Hair follicle dermal papilla cell (primary cell): ENCODE measurements around the gene CCR5. TPM values are rescaled to one million over a fixed set of nuclear protein-coding genes. Genes with fewer than 3 reads are reported as not detected.

Source experiments
- total RNA-seq: library from RNA; depleted of rRNA; stranded (reverse); fragments of >200 nt; gene quantifications from 2 replicates; pipeline ENCODE4 v1.2.3, GENCODE V29; 2012

Gene CCR5
- not detected in 2 replicates for total RNA-seq

DNA sequence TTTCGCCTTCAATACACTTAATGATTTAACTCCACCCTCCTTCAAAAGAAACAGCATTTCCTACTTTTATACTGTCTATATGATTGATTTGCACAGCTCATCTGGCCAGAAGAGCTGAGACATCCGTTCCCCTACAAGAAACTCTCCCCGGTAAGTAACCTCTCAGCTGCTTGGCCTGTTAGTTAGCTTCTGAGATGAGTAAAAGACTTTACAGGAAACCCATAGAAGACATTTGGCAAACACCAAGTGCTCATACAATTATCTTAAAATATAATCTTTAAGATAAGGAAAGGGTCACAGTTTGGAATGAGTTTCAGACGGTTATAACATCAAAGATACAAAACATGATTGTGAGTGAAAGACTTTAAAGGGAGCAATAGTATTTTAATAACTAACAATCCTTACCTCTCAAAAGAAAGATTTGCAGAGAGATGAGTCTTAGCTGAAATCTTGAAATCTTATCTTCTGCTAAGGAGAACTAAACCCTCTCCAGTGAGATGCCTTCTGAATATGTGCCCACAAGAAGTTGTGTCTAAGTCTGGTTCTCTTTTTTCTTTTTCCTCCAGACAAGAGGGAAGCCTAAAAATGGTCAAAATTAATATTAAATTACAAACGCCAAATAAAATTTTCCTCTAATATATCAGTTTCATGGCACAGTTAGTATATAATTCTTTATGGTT lies at the start of gene CCR5:
Gene CCR5 (plus strand): TSS at position 108 of the 680 bp plus-strand sequence. CDS start 1,957 bp downstream, outside the sequence.

DNA sequence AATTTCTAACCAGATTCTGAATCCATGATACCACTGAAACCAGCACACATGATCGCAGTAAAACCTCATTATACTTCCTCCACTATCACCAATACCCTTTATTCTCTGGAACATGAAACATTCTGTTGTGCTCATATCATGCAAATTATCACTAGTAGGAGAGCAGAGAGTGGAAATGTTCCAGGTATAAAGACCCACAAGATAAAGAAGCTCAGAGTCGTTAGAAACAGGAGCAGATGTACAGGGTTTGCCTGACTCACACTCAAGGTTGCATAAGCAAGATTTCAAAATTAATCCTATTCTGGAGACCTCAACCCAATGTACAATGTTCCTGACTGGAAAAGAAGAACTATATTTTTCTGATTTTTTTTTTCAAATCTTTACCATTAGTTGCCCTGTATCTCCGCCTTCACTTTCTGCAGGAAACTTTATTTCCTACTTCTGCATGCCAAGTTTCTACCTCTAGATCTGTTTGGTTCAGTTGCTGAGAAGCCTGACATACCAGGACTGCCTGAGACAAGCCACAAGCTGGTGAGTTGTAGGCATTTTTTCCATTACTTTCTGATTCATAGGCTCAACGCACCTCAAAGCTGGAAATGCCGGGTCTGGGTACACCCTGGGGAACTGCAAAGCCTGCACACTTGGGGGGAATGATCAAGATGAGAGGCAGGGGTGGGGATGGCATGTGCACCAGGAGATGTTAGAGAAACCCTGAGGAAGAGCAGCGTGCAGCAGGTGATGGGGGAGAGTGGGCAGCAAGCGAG lies 16.9 kb upstream of the CCR5 start, which contains the start of gene CCR2:
Gene CCR2 (plus strand): TSS at position 465 of the 764 bp plus-strand sequence. CDS start 3,417 bp downstream, outside the sequence.

DNA sequence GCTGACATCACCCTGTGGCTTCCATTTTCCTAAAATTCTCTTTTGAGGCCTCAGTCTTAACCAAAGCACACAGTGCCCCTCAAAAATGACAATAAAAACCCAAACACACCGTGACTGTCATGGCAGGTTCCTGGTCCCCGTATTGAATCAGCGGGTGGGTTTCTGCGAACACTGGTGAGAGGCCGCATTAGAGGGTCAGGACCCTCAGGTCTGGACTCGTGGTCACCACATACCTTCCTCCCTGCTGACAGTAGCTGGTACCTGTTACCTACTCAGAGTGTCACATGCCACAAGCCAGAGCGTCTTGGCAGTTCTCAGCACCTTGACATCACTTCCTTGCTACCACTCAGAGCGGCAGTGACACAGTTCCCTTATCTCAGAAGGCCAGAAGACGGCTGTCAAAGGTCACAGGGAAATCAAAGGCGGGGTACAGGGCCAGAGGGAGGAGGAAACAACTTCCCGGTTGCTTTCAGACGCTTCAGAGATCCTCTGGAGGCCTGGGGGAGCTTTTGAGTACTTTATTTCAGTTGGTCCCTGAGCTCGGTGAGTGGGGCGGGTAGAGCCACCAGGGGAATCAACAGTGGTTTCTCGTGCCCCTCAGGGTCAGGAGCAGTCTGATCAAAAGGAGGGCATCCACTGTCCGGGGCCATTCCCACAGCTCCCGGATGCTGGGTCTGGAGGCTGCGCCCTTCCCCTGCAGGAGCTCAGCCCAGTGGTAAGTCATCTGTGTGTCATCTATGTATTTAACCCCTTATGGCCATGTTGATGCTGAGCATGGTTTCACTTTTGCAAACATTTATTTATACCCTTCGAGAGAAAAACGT lies 36.3 kb downstream of the CCR5 start, which contains the start of the genes CCR5AS and CCRL2:
Gene CCR5AS (minus strand): TSS at position 279 of the 824 bp plus-strand sequence.
Gene CCRL2 (plus strand): TSS at position 472 of the 824 bp plus-strand sequence. CDS start 821 bp downstream, outside the sequence.

Other genes starting within 250 kb of the CCR5 start
- 0.49 and 0.81 TPM in 2 replicates for gene CCR1, start 162.6 kb upstream of the CCR5 start, total RNA-seq
- gene CCR3, start 128.5 kb upstream of the CCR5 start, total RNA-seq, result not detected in 2 replicates
- not detected in 2 replicates for gene CCR2, start 16.8 kb upstream of the CCR5 start, total RNA-seq
- gene CCRL2, start 36.3 kb downstream of the CCR5 start, total RNA-seq, result 0.12 and 0.32 TPM in 2 replicates
- under 0.01 TPM in 1 of 2 replicates, not detected in the other for gene LTF, start 94.0 kb downstream of the CCR5 start, total RNA-seq
- not detected in 2 replicates for gene RTP3, start 127.0 kb downstream of the CCR5 start, total RNA-seq
- 6.0 and 6.9 TPM in 2 replicates for gene LRRC2, start 195.4 kb downstream of the CCR5 start, total RNA-seq
- gene FAM240A, start 241.6 kb downstream of the CCR5 start, total RNA-seq, result not detected in 2 replicates